Natural killer cell (primary cell): ENCODE measurements around the gene AS3MT. TPM values are rescaled to one million over a fixed set of nuclear protein-coding genes. Genes with fewer than 3 reads are reported as not detected.
"Not testable (repeated sequence)": the region's sequence is repeated elsewhere in the genome, so short reads cannot be mapped to it uniquely, and the experiment has no call there.

Experiments used
- ATAC-seq, 3 donors: fragments of 150-1000 bp in 2 of 3; fragments of 200-7000 bp in 1 of 3; cut with Tn5 transposase; 1 replicate in 1 of 3; 2 replicates in 2 of 3; pipeline ENCODE4 v1.10.0; 2021; ENCODE audit warnings: mild to moderate bottlenecking in 2 of 3, moderate library complexity in 2 of 3
- DNase-seq, 2 donors: peaks; one replicate each; pipeline versions ENCODE4 v3.0.0 to v3.0.0-alpha.2; 2013 to 2021; ENCODE audit warnings: mixed read lengths in 1 of 2
- H3K27ac ChIP-seq: one replicate; pipeline ENCODE4 v1.5.1; 2013; ENCODE audit warnings: mild to moderate bottlenecking, low read length
- H3K27me3 ChIP-seq: one replicate; pipeline ENCODE4 v1.6.1; 2013; ENCODE audit warnings: low read length; ENCODE audit not compliant: control insufficient read depth, insufficient read depth
- H3K36me3 ChIP-seq: one replicate; pipeline ENCODE4 v1.6.1; 2013; ENCODE audit warnings: low read length; ENCODE audit not compliant: control insufficient read depth, insufficient read depth
- H3K4me1 ChIP-seq: one replicate; pipeline ENCODE4 v1.6.1; 2013; ENCODE audit warnings: low read length; ENCODE audit not compliant: control insufficient read depth, insufficient read depth
- H3K4me3 ChIP-seq: one replicate; pipeline ENCODE4 v1.5.1; 2013; ENCODE audit warnings: low read length
- H3K9me3 ChIP-seq: one replicate; pipeline ENCODE4 v1.6.1; 2013; ENCODE audit warnings: low read length; ENCODE audit not compliant: control insufficient read depth, insufficient read depth
- H3K27ac Mint-ChIP-seq, 2 donors: one replicate each; pipeline ENCODE4 v1.8.0; 2022; ENCODE audit warnings: mild to moderate bottlenecking in 2 of 2, mixed read lengths in 2 of 2, moderate library complexity in 1 of 2
- H3K27me3 Mint-ChIP-seq, 2 donors: one replicate each; pipeline ENCODE4 v1.8.0; 2022; ENCODE audit warnings: low read depth in 2 of 2, mixed read lengths in 2 of 2
- H3K36me3 Mint-ChIP-seq: one replicate; pipeline ENCODE4 v1.8.0; 2022; ENCODE audit warnings: mixed read lengths
- H3K4me1 Mint-ChIP-seq, 2 donors: one replicate each; pipeline ENCODE4 v1.8.0; 2022; ENCODE audit warnings: mixed read lengths in 2 of 2
- H3K4me3 Mint-ChIP-seq: one replicate; pipeline ENCODE4 v1.8.0; 2022; ENCODE audit warnings: mild to moderate bottlenecking, moderate library complexity, mixed read lengths
- H3K9me3 Mint-ChIP-seq, 2 donors: one replicate each; pipeline ENCODE4 v1.8.0; 2022; ENCODE audit warnings: mixed read lengths in 2 of 2
- CTCF ChIP-seq: fragments of 200-600 bp; IDR thresholded peaks from one replicate; pipeline ENCODE4 v1.8.0; 2022; ENCODE audit warnings: antibody characterized with exemption
- WGBS: methylation state at CpG from one replicate; pipeline ENCODE4 v1.1.7; 2013; ENCODE audit warnings: missing lambda C conversion rate; ENCODE audit not compliant: insufficient coverage; 5-methylcytosine and 5-hydroxymethylcytosine counted together
- intact Hi-C: fragments of 100-400 bp; cut with micrococcal nuclease; formaldehyde crosslinking; loops from one replicate; pipeline ENCODE4 v1.14.2; 2022
- total RNA-seq, 4 donors: library from RNA; stranded (reverse); fragments of 120-200 nt in 1 of 4; gene quantifications; one replicate each; pipeline versions ENCODE4 v1.2.3 to v1.2.4, GENCODE V29; 2013 to 2022

AS3MT gene
- total RNA-seq, 3 donors from 2014 or later (not counting 1 experiment from before 2014, with no cell fraction given): 0.48 to 0.75 TPM; not detected in 1

- no peaks in the 10 kb centered on the region for H3K36me3 Mint-ChIP-seq
- H3K4me1 ChIP-seq: peaks cover 22% of the 10 kb centered on the region
- H3K4me3 Mint-ChIP-seq: no peak overlapping the region
- DNase-seq: no peak
- H3K9me3 Mint-ChIP-seq: no peaks in the 10 kb centered on the region
- H3K27ac Mint-ChIP-seq: no peak overlapping the region
- ATAC-seq: no peak
- H3K27ac ChIP-seq: no peak overlapping the region
- no peaks in the 10 kb centered on the region for H3K36me3 ChIP-seq
- TF ChIP-seq CTCF: no peak
- no peaks in the 10 kb centered on the region for H3K9me3 ChIP-seq
- no peak overlapping the region for H3K4me3 ChIP-seq
- H3K27me3 Mint-ChIP-seq: no peaks in the 10 kb centered on the region
- peaks cover 44 to 55% of the 10 kb centered on the region in 2 donors for H3K4me1 Mint-ChIP-seq
- intact Hi-C loops: no loop called here
- no peaks in the 10 kb centered on the region for H3K27me3 ChIP-seq
Observed at GRCh38 chr10:102923601-102924000, 54.3 kb downstream of the AS3MT start.

- Histone ChIP-seq H3K4me3 (no peak overlapping the region), H3K9me3 (no peaks in the 10 kb centered on the region), H3K36me3 (no peaks in the 10 kb centered on the region), H3K4me1 (peaks cover 5% of the 10 kb centered on the region), H3K27me3 (no peaks in the 10 kb centered on the region), H3K27ac (no peak overlapping the region)
- ATAC-seq (no peak), DNase-seq (no peak)
- intact Hi-C loops: no loop called here
- 96% methylated on average over 4 of the region's 6 CpGs for WGBS
- Mint-ChIP-seq H3K36me3 (no peaks in the 10 kb centered on the region), H3K4me3 (no peak overlapping the region), H3K4me1 (peaks cover 15 to 24% of the 10 kb centered on the region in 2 donors), H3K27me3 (no peaks in the 10 kb centered on the region), H3K27ac (peak overlapping the region in 1 of 2 donors; percentile 46), H3K9me3 (no peaks in the 10 kb centered on the region)
- TF ChIP-seq CTCF: no peak
Observed at GRCh38 chr10:102926842-102927241, 57.6 kb downstream of the AS3MT start.

GRCh38 chr10:102927311-102928010 lies 58.2 kb downstream of the AS3MT start:
- H3K9me3 Mint-ChIP-seq: no peaks in the 10 kb centered on the region
- H3K36me3 Mint-ChIP-seq: no peaks in the 10 kb centered on the region
- no peak overlapping the region for H3K27ac ChIP-seq
- H3K4me1 Mint-ChIP-seq: peaks cover 15 to 19% of the 10 kb centered on the region in 2 donors
- peak overlapping the region; percentile 50 for H3K4me3 Mint-ChIP-seq
- H3K4me1 ChIP-seq: peaks cover 5% of the 10 kb centered on the region
- H3K36me3 ChIP-seq: no peaks in the 10 kb centered on the region
- peak overlapping the region; percentile 46 to 67 for H3K27ac Mint-ChIP-seq
- 34% methylated on average over 9 of the region's 12 CpGs for WGBS
- H3K4me3 ChIP-seq: no peak overlapping the region
- H3K27me3 Mint-ChIP-seq: no peaks in the 10 kb centered on the region
- intact Hi-C loops: no loop called here
- TF ChIP-seq CTCF: no peak
- no peaks in the 10 kb centered on the region for H3K27me3 ChIP-seq
- no peak for DNase-seq
- H3K9me3 ChIP-seq: no peaks in the 10 kb centered on the region
- peak; percentile 88 to 96 (median 93) for ATAC-seq

GRCh38 chr10:102928442-102928841 lies 59.2 kb downstream of the AS3MT start:
- H3K27me3 ChIP-seq, H3K4me3 Mint-ChIP-seq, H3K36me3 ChIP-seq, H3K4me1 ChIP-seq, intact Hi-C loops, H3K4me3 ChIP-seq, H3K9me3 Mint-ChIP-seq, H3K27ac ChIP-seq, H3K9me3 ChIP-seq, DNase-seq, H3K27ac Mint-ChIP-seq, H3K27me3 Mint-ChIP-seq, ATAC-seq, H3K36me3 Mint-ChIP-seq: not testable (repeated sequence)
- H3K4me1 Mint-ChIP-seq: peaks cover 11 to 12% of the 10 kb centered on the region in 2 donors
- WGBS: 92% methylated on average over 4 of the region's 5 CpGs
